Bronchial epithelial cell (primary cell): ENCODE measurements around the gene SCLY. TPM values are rescaled to one million over a fixed set of nuclear protein-coding genes. Genes with fewer than 3 reads are reported as not detected.

Source experiments
- DNase-seq: peaks from one replicate; pipeline ENCODE4 v3.0.0-alpha.2; 2010; ENCODE audit warnings: low read depth
- FAIRE-seq: peaks from 2 replicates; lab custom pipeline; 2011; peaks lifted over from hg19 to GRCh38; lab: Jason Lieb, UNC
- H3K27me3 ChIP-seq: 2 replicates; pipeline ENCODE4 v1.5.1; 2011; ENCODE audit warnings: low read length; ENCODE audit not compliant: control insufficient read depth, insufficient read depth
- H3K36me3 ChIP-seq: 2 replicates; pipeline ENCODE4 v1.5.1; 2011; ENCODE audit warnings: low read length; ENCODE audit not compliant: control insufficient read depth, insufficient read depth
- H3K4me3 ChIP-seq: 2 replicates; pipeline ENCODE4 v1.5.1; 2011; ENCODE audit warnings: mild to moderate bottlenecking, low read depth, low read length, control low read depth
- total RNA-seq: library from RNA; depleted of rRNA; stranded (reverse); fragments of >200 nt; gene quantifications from 2 replicates; pipeline ENCODE4 v1.2.1, GENCODE V29; 2014
- TF ChIP-seq, protein P1 (sequence below): IDR thresholded peaks from 2 replicates; pipeline ENCODE4 v1.5.1; 2011; ENCODE audit warnings: mild to moderate bottlenecking, moderate library complexity, low read length, control low read depth, inconsistent platforms; ENCODE audit not compliant: insufficient read depth, severe bottlenecking

SCLY gene
- total RNA-seq, 1 donor from 2014 or later = 12.6 TPM

- DNase-seq = no peak
- TF ChIP-seq, protein P1, sequence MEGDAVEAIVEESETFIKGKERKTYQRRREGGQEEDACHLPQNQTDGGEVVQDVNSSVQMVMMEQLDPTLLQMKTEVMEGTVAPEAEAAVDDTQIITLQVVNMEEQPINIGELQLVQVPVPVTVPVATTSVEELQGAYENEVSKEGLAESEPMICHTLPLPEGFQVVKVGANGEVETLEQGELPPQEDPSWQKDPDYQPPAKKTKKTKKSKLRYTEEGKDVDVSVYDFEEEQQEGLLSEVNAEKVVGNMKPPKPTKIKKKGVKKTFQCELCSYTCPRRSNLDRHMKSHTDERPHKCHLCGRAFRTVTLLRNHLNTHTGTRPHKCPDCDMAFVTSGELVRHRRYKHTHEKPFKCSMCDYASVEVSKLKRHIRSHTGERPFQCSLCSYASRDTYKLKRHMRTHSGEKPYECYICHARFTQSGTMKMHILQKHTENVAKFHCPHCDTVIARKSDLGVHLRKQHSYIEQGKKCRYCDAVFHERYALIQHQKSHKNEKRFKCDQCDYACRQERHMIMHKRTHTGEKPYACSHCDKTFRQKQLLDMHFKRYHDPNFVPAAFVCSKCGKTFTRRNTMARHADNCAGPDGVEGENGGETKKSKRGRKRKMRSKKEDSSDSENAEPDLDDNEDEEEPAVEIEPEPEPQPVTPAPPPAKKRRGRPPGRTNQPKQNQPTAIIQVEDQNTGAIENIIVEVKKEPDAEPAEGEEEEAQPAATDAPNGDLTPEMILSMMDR = no peak
- Histone ChIP-seq H3K27me3 (no peaks in the 10 kb centered on the region), H3K4me3 (no peak overlapping the region), H3K36me3 (peaks cover 16% of the 10 kb centered on the region)
- no peak for FAIRE-seq
Measured at GRCh38 chr2:238082827-238083226, 22.0 kb downstream of the SCLY start.

DNA sequence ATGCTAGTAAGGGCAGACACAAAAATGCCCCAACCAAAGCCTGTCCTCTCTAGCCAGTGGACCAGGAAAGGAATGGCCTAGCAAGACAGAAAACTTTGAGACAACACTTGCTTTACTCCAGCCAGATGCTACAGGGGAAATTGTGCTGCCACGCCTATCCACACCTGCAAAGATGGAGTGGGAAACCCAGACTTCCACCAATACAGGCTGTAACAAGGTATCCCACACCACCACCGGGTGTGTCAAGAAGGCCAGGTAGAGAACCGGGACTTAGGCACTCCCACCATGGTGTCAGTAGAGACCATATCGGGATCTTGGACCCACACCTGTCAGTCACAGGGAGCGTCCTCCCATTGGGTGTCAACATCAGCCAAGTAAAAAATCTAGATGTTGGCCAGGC lies 23.1 kb downstream of the SCLY start:
- DNase-seq (no peak), FAIRE-seq (no peak)
- Histone ChIP-seq H3K27me3 (no peaks in the 10 kb centered on the region), H3K4me3 (no peak overlapping the region), H3K36me3 (peaks cover 16% of the 10 kb centered on the region)
- TF ChIP-seq, protein P1 = no peak

DNA sequence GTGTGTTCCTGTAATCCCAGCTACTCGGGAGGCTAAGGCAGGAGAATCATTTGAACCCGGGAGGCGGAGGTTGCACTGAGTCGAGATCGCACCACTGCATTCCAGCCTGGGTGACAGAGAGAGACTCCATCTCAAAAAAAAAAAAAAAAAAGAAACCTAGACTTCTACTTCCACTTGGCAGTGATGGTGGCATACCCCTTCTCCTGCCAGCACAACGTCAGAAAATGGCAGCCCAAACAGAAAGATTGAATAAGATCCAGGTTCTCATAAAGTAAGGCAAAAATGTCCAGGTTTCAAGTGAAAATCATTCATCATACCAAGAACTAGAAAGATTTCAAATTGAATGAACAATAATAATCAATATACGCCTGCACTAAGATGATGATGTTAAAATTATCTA lies 24.0 kb downstream of the SCLY start:
- TF ChIP-seq, protein P1 = no peak
- H3K27me3 ChIP-seq = no peaks in the 10 kb centered on the region
- no peak for DNase-seq
- peaks cover 16% of the 10 kb centered on the region for H3K36me3 ChIP-seq
- no peak for FAIRE-seq
- H3K4me3 ChIP-seq = no peak overlapping the region

- TF ChIP-seq, protein P1 = no peak
- Histone ChIP-seq H3K36me3 (peaks cover 16% of the 10 kb centered on the region), H3K27me3 (no peaks in the 10 kb centered on the region), H3K4me3 (no peak overlapping the region)
- DNase-seq (no peak), FAIRE-seq (no peak)
Measured at GRCh38 chr2:238085899-238086298, 25.1 kb downstream of the SCLY start.

- DNase-seq = no peak
- no peak for FAIRE-seq
- no peaks in the 10 kb centered on the region for H3K27me3 ChIP-seq
- TF ChIP-seq, protein P1 = no peak
- H3K36me3 ChIP-seq = peaks cover 8% of the 10 kb centered on the region
- H3K4me3 ChIP-seq = no peak overlapping the region
Measured at GRCh38 chr2:238087211-238087610, 26.4 kb downstream of the SCLY start.

DNA sequence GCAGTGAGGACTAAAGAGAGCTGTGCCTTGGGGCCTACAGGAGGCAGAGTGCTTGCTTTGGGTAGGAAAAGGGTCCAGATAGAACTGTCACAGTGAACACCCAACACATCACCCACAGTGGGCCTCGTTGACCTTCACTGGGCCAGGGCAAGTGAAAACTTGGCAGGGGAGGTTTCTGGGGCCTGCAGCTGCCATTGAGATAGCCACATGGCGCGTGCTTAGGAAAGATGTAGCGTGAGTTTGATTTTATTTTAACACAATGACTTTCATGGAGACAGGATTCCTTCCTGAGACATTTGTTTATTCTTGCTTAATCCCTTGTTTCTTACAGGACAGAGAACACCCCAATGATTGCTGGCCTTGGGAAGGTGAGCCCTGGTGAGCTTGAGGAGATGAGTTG lies 30.1 kb downstream of the SCLY start:
- TF ChIP-seq, protein P1 = no peak
- FAIRE-seq (no peak), DNase-seq (no peak)

More for the DNA sequence above, 30.1 kb downstream of the SCLY start:
- Histone ChIP-seq H3K4me3 (no peak overlapping the region), H3K36me3 (no peaks in the 10 kb centered on the region), H3K27me3 (no peaks in the 10 kb centered on the region)
